DOHH2 (cell line): ENCODE measurements around the gene RAET1E.
"Not testable (repeated sequence)": the region's sequence is repeated elsewhere in the genome, so short reads cannot be mapped to it uniquely, and the experiment has no call there.

ENCODE experiments used
- H3F3A ChIP-seq: fragments of 200-600 bp; sonication (generic), shearing (Covaris generic); 2 replicates; pipeline ENCODE4 v1.6.0; 2016; ENCODE audit warnings: antibody characterized with exemption, mild to moderate bottlenecking; ENCODE audit not compliant: control insufficient read depth, insufficient read depth
- H3K27ac ChIP-seq: fragments of 200-600 bp; sonication (generic); 2 replicates; pipeline ENCODE4 v1.5.1; 2014; ENCODE audit warnings: low read depth, mild to moderate bottlenecking, low read length, moderate library complexity
- H3K27me3 ChIP-seq: fragments of 200-600 bp; sonication (generic); 2 replicates; pipeline ENCODE4 v1.6.1; 2014; ENCODE audit warnings: mild to moderate bottlenecking, low read length, mixed read lengths; ENCODE audit not compliant: control insufficient read depth
- H3K36me3 ChIP-seq: fragments of 200-600 bp; sonication (generic); 2 replicates; pipeline ENCODE4 v1.6.1; 2014; ENCODE audit warnings: mild to moderate bottlenecking, low read length, moderate library complexity, mixed read lengths; ENCODE audit not compliant: control insufficient read depth
- H3K4me1 ChIP-seq: fragments of 200-600 bp; sonication (generic); 2 replicates; pipeline ENCODE4 v1.6.1; 2014; ENCODE audit warnings: mild to moderate bottlenecking, low read length, mixed read lengths; ENCODE audit not compliant: control insufficient read depth
- H3K4me2 ChIP-seq: fragments of 200-600 bp; sonication (generic); 2 replicates; pipeline ENCODE4 v1.6.0; 2014; ENCODE audit warnings: mild to moderate bottlenecking, low read length, moderate library complexity
- H3K4me3 ChIP-seq: fragments of 200-600 bp; sonication (generic); 2 replicates; pipeline ENCODE4 v1.5.1; 2014; ENCODE audit warnings: mild to moderate bottlenecking, low read length, mixed read lengths
- H3K79me2 ChIP-seq: fragments of 200-600 bp; sonication (generic); 2 replicates; pipeline ENCODE4 v1.6.1; 2014; ENCODE audit warnings: mild to moderate bottlenecking, low read length, mixed read lengths; ENCODE audit not compliant: control insufficient read depth
- H3K9me2 ChIP-seq: fragments of 200-600 bp; sonication (generic); replicated peaks from 2 replicates; pipeline ENCODE4 v1.6.1; 2014; ENCODE audit warnings: mild to moderate bottlenecking, low read length, mixed read lengths; ENCODE audit not compliant: control insufficient read depth
- H3K9me3 ChIP-seq: fragments of 200-600 bp; sonication (generic); 2 replicates; pipeline ENCODE4 v1.6.1; 2014; ENCODE audit warnings: antibody characterized with exemption, low read length, mixed read lengths; ENCODE audit not compliant: control insufficient read depth, insufficient read depth
- H4K20me1 ChIP-seq: fragments of 200-600 bp; sonication (generic); 2 replicates; pipeline ENCODE4 v1.6.0; 2014; ENCODE audit warnings: low read depth, mild to moderate bottlenecking, antibody characterized with exemption, low read length, moderate library complexity; ENCODE audit not compliant: control insufficient read depth, insufficient read depth
- CTCF ChIP-seq: fragments of 200-600 bp; sonication (generic); IDR thresholded peaks from one replicate; pipeline ENCODE4 v1.5.1; 2014; ENCODE audit warnings: antibody characterized with exemption, mild to moderate bottlenecking, low read depth, low read length; ENCODE audit not compliant: poor library complexity, severe bottlenecking
- EZH2phosphoT487 ChIP-seq: fragments of 200-600 bp; sonication (generic); IDR thresholded peaks from 2 replicates; pipeline ENCODE4 v1.6.1; 2017; ENCODE audit warnings: borderline replicate concordance, mild to moderate bottlenecking, antibody characterized with exemption, low read length, moderate library complexity, mixed read lengths

The RAET1E gene

GRCh38 chr6:149919834-149920225, 21.9 kb upstream of the RAET1E start:
- H3K4me1 ChIP-seq, result peaks cover 9% of the 10 kb centered on the region
- no peaks in the 10 kb centered on the region for H4K20me1 ChIP-seq
- no peak overlapping the region for H3K4me2 ChIP-seq
- H3K4me3 ChIP-seq, result no peak overlapping the region
- H3F3A ChIP-seq, result no peaks in the 10 kb centered on the region
- no peaks in the 10 kb centered on the region for H3K9me2 ChIP-seq
- no peaks in the 10 kb centered on the region for H3K36me3 ChIP-seq
- peaks cover 42% of the 10 kb centered on the region for H3K27me3 ChIP-seq
- no peak overlapping the region for H3K27ac ChIP-seq
- no peaks in the 10 kb centered on the region for H3K9me3 ChIP-seq
- TF ChIP-seq CTCF (no peak), EZH2phosphoT487 (no peak)
- no peaks in the 10 kb centered on the region for H3K79me2 ChIP-seq

DNA sequence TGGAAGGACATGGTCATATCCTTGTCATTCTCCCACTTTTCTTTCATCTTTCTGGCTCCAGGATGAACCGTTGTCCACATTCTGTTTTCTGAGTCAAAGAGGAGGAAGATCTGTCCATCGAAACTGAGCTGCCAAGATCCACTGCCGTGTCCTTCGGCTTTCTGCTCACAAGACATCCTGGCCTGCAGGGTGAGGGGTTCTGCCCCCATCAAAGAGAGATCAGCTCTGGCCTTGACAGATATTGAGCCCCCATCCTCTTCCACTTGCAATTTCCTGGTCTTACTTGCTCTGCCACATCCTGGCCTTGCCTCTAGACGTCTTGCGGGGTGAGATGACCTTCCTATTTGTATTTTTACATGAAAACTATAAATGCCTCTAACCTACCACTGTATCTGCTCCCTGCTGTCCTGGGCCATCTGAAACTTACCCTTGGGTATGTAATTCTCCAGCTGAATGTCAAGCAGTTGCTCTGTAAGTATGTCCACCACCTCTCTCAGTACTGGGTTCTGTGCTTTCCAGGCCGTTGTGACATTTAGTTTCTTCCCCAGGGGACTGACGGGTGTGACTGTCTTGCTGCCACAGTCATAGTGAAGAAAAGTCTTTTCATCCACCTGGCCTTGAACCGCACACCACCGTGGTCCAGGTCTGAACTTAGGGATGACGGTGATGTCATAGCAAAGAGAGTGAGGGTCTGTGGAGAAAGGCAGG, 21.4 kb upstream of the RAET1E start:
- not testable (repeated sequence) for H3K4me1 ChIP-seq, H3K4me3 ChIP-seq, H3K36me3 ChIP-seq, H3K27ac ChIP-seq, H4K20me1 ChIP-seq, H3K9me2 ChIP-seq, H3K79me2 ChIP-seq, H3K9me3 ChIP-seq, H3F3A ChIP-seq, H3K4me2 ChIP-seq
- peaks cover 37% of the 10 kb centered on the region for H3K27me3 ChIP-seq

DNA sequence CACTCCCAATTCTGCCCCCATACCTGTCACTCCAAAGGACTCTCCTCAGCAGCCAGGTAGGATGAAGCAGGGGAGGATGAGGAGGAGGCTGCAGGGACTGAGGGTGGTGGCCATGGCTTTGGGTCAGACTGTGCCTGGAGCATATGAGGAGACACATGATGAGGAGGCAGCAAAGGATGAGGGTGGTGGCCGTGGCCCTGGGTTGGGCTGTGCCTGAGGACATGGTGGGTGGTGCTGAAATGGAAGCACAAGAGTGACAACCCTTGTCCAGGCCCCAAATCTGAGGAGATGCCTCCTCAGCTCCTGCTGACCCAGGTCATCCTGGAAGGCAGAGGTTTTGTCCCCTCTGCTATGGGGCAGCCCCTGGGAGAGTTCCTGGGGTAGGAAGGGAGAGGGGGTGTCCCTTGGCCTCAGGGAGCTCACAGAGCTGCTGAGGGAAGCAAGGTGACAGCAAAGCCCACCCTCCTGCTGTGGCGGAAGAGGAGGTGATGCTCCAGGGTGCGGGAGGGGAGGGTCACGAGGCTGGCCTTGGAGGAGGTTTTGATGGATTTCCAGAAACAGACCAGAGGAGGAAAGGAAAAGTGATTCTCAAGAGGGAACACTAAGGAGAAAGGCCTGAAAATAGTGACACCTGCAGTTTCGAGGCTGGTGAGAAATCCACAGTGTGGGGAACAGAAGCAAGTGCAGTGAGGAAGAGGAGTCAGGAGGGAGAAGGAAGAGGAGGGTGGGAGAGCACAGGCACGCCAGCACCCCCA, 20.4 kb upstream of the RAET1E start:
- TF ChIP-seq CTCF (no peak), EZH2phosphoT487 (no peak)
- Histone ChIP-seq H3K4me1 (peaks cover 6% of the 10 kb centered on the region), H3K4me2 (no peak overlapping the region), H3K79me2 (no peaks in the 10 kb centered on the region), H3K36me3 (no peaks in the 10 kb centered on the region), H3K27ac (no peak overlapping the region), H3K9me2 (no peaks in the 10 kb centered on the region), H3K27me3 (peaks cover 36% of the 10 kb centered on the region), H4K20me1 (no peaks in the 10 kb centered on the region), H3K4me3 (no peak overlapping the region), H3F3A (no peaks in the 10 kb centered on the region), H3K9me3 (no peaks in the 10 kb centered on the region)

GRCh38 chr6:149917679-149918078, 19.8 kb upstream of the RAET1E start:
- Histone ChIP-seq H3K79me2 (no peaks in the 10 kb centered on the region), H3K4me2 (no peak overlapping the region), H3K27ac (no peak overlapping the region), H3F3A (no peaks in the 10 kb centered on the region), H3K4me3 (no peak overlapping the region), H3K27me3 (peaks cover 37% of the 10 kb centered on the region), H4K20me1 (no peaks in the 10 kb centered on the region), H3K9me2 (no peaks in the 10 kb centered on the region), H3K9me3 (no peaks in the 10 kb centered on the region), H3K36me3 (no peaks in the 10 kb centered on the region), H3K4me1 (0 out of 2 replicates have a peak, but pooled peaks cover 2% of the 10 kb centered on the region)
- TF ChIP-seq CTCF, result no peak
- no peak for TF ChIP-seq EZH2phosphoT487
